ENCODE measurements around the gene GNAQ.

Gene GNAQ

DNA sequence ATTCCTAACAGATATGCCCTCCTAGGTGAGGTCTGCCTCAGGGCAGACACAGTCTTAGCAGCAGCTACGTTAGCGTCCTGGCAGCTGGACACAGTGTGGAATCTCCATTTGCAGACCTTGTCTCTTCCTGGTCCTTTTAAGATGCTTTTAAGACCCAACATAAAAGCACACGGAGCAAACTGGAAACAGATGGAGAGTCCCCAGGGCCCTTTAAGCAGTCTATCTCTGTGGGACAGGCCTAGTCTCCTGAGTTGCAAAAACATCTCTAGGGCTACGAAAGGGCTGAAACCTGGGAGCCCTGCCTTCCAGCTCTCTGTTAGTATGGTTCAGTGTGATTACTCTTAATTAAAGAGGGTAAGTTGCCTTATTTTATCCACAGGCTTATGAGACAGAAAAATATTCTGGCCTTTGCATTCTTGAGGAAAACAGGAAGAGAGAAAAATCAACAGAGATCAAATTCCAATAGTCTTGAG, 317.5 kb downstream of the GNAQ start:
- H3K4me3 ChIP-seq (ENCODE audit: low read depth, low read length): no peak overlapping the region
- no peak for TF ChIP-seq POLR2A (IDR thresholded peaks at IDR 0.05; ENCODE audit: extremely low read depth, insufficient read length)

DNA sequence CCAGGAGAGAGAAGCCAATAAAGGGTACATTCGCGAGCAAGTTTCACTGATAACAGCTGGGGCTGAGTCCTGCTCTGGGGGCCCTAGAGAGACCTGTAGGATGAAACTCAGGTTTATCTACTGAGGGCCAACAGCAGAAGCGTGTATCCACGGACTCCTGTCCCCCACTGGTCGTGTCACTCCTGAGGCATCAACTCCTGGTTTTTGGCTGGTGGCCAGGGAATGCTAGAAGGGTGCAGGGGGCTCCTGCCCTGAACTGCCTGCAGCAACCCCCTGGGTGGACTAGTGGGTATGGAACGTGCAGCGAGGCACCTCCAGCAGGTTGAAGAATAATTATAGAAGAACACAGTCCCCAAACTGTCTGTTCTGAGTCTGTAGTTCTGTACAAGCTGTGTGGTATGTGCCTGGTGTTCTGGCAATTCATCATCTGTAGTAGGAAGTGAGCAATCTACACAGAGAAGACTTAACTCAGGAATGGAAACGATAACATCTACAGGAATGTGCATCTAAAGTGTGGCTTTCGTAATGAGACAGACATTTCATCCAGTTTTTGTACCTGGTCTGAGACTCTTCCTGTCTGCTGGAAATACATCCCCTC, 319.0 kb downstream of the GNAQ start:
- TF ChIP-seq, protein P1, sequence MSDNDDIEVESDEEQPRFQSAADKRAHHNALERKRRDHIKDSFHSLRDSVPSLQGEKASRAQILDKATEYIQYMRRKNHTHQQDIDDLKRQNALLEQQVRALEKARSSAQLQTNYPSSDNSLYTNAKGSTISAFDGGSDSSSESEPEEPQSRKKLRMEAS (IDR thresholded peaks at IDR 0.05; ENCODE audit: low read depth, low read length): no peak
- TF ChIP-seq, protein P2, sequence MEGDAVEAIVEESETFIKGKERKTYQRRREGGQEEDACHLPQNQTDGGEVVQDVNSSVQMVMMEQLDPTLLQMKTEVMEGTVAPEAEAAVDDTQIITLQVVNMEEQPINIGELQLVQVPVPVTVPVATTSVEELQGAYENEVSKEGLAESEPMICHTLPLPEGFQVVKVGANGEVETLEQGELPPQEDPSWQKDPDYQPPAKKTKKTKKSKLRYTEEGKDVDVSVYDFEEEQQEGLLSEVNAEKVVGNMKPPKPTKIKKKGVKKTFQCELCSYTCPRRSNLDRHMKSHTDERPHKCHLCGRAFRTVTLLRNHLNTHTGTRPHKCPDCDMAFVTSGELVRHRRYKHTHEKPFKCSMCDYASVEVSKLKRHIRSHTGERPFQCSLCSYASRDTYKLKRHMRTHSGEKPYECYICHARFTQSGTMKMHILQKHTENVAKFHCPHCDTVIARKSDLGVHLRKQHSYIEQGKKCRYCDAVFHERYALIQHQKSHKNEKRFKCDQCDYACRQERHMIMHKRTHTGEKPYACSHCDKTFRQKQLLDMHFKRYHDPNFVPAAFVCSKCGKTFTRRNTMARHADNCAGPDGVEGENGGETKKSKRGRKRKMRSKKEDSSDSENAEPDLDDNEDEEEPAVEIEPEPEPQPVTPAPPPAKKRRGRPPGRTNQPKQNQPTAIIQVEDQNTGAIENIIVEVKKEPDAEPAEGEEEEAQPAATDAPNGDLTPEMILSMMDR (IDR thresholded peaks at IDR 0.05; ENCODE audit: low read depth, low read length): no peak
- TF ChIP-seq MYC (IDR thresholded peaks at IDR 0.05; ENCODE audit: low read depth, low read length): no peak
- TF ChIP-seq POLR2A (IDR thresholded peaks at IDR 0.05; ENCODE audit: extremely low read depth, insufficient read length): no peak
- no peak for DNase-seq (ENCODE audit: low read depth)
- H3K4me3 ChIP-seq (ENCODE audit: low read depth, low read length): no peak overlapping the region

More for the DNA sequence above, 317.5 kb downstream of the GNAQ start:
- peak; percentile 31 for DNase-seq (ENCODE audit: low read depth)

DNA sequence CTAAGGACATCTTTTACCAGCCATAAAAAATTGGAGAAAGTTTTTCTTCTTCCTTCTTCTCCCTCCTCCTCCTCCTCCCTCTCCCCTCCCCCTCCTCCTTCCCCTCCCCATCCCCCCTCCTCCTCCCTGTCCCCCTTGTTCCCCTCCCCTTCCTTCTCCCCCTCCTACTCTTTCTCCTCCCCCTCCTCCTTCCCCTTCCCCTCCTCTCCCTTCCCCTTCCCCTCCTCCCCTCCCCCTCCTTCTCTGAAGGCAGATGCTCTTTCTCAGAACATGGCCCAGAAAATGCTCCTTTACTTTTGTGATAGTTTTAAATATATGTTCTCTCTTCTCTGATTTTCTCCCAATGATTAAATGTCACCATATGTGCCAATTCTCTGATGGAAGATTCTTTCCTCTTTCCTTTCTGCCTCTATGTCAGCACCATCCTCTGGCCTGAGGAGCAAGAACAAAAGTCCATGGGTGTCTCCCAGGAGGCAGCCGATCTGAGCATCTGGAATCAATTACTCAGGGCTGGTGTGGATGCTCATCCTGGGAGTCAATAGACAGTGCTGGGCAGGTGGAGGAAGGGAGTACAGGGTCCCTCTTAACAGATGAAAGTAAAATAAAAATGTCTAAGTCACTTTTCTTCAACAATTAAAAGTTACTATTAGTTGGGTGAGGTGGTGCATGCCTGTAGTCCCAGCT, 320.5 kb downstream of the GNAQ start:
- peak; percentile 55 for DNase-seq (ENCODE audit: low read depth)

DNA sequence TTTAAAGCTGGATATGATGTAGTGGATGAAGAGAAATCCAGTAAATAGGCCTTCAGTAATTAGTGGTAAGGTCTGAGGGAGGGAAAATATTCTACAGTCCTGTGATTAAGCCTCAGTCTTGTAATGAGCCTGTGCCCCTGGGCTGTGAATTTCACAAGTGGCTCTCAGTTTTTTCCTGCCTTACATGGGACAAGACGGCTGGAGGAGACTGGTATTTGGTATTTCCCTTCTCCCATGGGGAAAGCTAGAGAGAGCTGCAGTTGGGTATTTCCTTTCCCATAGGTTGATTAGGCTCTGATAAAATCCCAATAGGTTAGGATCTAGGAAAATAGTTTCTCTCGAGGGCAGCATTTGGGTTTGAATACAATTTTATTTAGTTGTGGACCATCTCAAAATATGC, 321.3 kb downstream of the GNAQ start:
- TF ChIP-seq, protein P1 (IDR thresholded peaks at IDR 0.05; ENCODE audit: low read depth, low read length): no peak
- TF ChIP-seq POLR2A (IDR thresholded peaks at IDR 0.05; ENCODE audit: extremely low read depth, insufficient read length): no peak
- TF ChIP-seq, protein P2 (IDR thresholded peaks at IDR 0.05; ENCODE audit: low read depth, low read length): no peak
- TF ChIP-seq MYC (IDR thresholded peaks at IDR 0.05; ENCODE audit: low read depth, low read length): no peak
- peak; percentile 68 for DNase-seq (ENCODE audit: low read depth)
- H3K4me3 ChIP-seq (ENCODE audit: low read depth, low read length): peak overlapping the region; percentile 14

More for the DNA sequence above, 320.5 kb downstream of the GNAQ start:
- TF ChIP-seq MYC (IDR thresholded peaks at IDR 0.05; ENCODE audit: low read depth, low read length): no peak
- TF ChIP-seq, protein P2 (IDR thresholded peaks at IDR 0.05; ENCODE audit: low read depth, low read length): no peak
- no peak for TF ChIP-seq POLR2A (IDR thresholded peaks at IDR 0.05; ENCODE audit: extremely low read depth, insufficient read length)
- TF ChIP-seq, protein P1 (IDR thresholded peaks at IDR 0.05; ENCODE audit: low read depth, low read length): no peak
- H3K4me3 ChIP-seq (ENCODE audit: low read depth, low read length): no peak overlapping the region

DNA sequence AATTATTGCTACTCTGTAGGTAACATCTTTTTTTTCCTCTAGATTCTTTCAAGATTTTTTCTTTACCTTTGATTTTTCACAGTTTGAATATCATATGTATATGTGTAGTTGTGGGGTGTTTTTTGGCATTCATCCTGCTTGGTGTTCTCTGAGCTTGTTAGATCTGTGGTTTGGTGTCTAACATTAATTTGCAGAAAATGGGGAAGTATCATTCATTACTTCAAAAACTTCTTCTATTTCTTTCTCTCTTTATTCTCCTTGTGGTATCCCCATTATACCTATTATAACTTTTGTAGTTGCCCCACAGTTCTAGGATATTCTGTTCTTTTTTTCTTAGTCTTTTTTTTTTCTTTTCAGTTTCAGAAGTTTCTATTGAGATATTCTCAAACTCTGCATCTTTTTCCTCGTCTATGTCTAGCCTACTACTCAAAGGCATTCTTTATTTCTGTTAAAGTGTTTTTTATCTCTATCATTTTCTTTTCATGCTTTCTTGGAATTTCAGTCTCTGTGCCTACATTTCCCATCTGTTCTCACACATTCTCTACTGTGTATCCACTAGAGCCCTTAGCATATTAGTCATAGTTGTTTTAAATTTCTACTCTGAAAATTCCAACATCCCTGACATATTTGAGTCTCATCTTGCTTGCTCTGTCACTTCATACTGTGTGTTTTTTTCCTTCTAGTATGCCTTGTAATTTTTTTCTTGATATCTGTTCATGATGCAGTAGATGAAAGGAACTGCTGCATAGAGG, 323.4 kb downstream of the GNAQ start:
- DNase-seq (ENCODE audit: low read depth): no peak
- TF ChIP-seq, protein P1 (IDR thresholded peaks at IDR 0.05; ENCODE audit: low read depth, low read length): no peak
- TF ChIP-seq POLR2A (IDR thresholded peaks at IDR 0.05; ENCODE audit: extremely low read depth, insufficient read length) (no peak), MYC (IDR thresholded peaks at IDR 0.05; ENCODE audit: low read depth, low read length) (no peak)
- TF ChIP-seq, protein P2 (IDR thresholded peaks at IDR 0.05; ENCODE audit: low read depth, low read length): no peak
- no peak overlapping the region for H3K4me3 ChIP-seq (ENCODE audit: low read depth, low read length)
